ENCODE results near the gene RUNX2.
"Not testable (repeated sequence)": the region's sequence is repeated elsewhere in the genome, so short reads cannot be mapped to it uniquely, and the experiment has no call there.

RUNX2 gene

GRCh38 chr6:45450132-45450531 lies 122.0 kb downstream of the RUNX2 start:
- in situ Hi-C loops (cut with HindIII; ENCODE audit: low sequenced_read_pairs): no loop called here

GRCh38 chr6:45450831-45451230 lies 122.7 kb downstream of the RUNX2 start:
- in situ Hi-C loops (cut with HindIII; ENCODE audit: low sequenced_read_pairs): no loop called here

GRCh38 chr6:45454008-45454911 lies 126.1 kb downstream of the RUNX2 start:
- in situ Hi-C loops (cut with HindIII; ENCODE audit: low sequenced_read_pairs): no loop called here

- in situ Hi-C loops (cut with HindIII; ENCODE audit: low sequenced_read_pairs): no loop called here
Observed at GRCh38 chr6:45455408-45455807, 127.3 kb downstream of the RUNX2 start.

- in situ Hi-C loops (cut with HindIII; ENCODE audit: low sequenced_read_pairs): no loop called here
Observed at GRCh38 chr6:45457141-45457540, 129.0 kb downstream of the RUNX2 start.

- in situ Hi-C loops (cut with HindIII; ENCODE audit: low sequenced_read_pairs): no loop called here
Observed at GRCh38 chr6:45458672-45459071, 130.5 kb downstream of the RUNX2 start.

GRCh38 chr6:45460166-45460565 lies 132.0 kb downstream of the RUNX2 start:
- in situ Hi-C loops (cut with HindIII; ENCODE audit: low sequenced_read_pairs): no loop called here

GRCh38 chr6:45461486-45461885 lies 133.4 kb downstream of the RUNX2 start:
- in situ Hi-C loops (cut with HindIII; ENCODE audit: low sequenced_read_pairs): no loop called here

- in situ Hi-C loops (cut with HindIII; ENCODE audit: low sequenced_read_pairs): no loop called here
Observed at GRCh38 chr6:45462190-45463134, 134.3 kb downstream of the RUNX2 start.

GRCh38 chr6:45464685-45465084 lies 136.6 kb downstream of the RUNX2 start:
- in situ Hi-C loops (cut with HindIII; ENCODE audit: low sequenced_read_pairs): no loop called here

GRCh38 chr6:45466686-45467085 lies 138.6 kb downstream of the RUNX2 start:
- in situ Hi-C loops (cut with HindIII; ENCODE audit: low sequenced_read_pairs): no loop called here

GRCh38 chr6:45467417-45467816 lies 139.3 kb downstream of the RUNX2 start:
- in situ Hi-C loops (cut with HindIII; ENCODE audit: low sequenced_read_pairs): not testable (repeated sequence)

- in situ Hi-C loops (cut with HindIII; ENCODE audit: low sequenced_read_pairs): no loop called here
Observed at GRCh38 chr6:45467853-45468252, 139.7 kb downstream of the RUNX2 start.

- in situ Hi-C loops (cut with HindIII; ENCODE audit: low sequenced_read_pairs): no loop called here
Observed at GRCh38 chr6:45469663-45470062, 141.5 kb downstream of the RUNX2 start.

GRCh38 chr6:45470131-45470738 lies 142.1 kb downstream of the RUNX2 start:
- in situ Hi-C loops (cut with HindIII; ENCODE audit: low sequenced_read_pairs): no loop called here

- in situ Hi-C loops (cut with HindIII; ENCODE audit: low sequenced_read_pairs): no loop called here
Observed at GRCh38 chr6:45472382-45472781, 144.3 kb downstream of the RUNX2 start.

- in situ Hi-C loops (cut with HindIII; ENCODE audit: low sequenced_read_pairs): no loop called here
Observed at GRCh38 chr6:45473121-45473993, 145.2 kb downstream of the RUNX2 start.

- in situ Hi-C loops (cut with HindIII; ENCODE audit: low sequenced_read_pairs): no loop called here
Observed at GRCh38 chr6:45474376-45474775, 146.2 kb downstream of the RUNX2 start.

- in situ Hi-C loops (cut with HindIII; ENCODE audit: low sequenced_read_pairs): no loop called here
Observed at GRCh38 chr6:45476341-45476740, 148.2 kb downstream of the RUNX2 start.

GRCh38 chr6:45477278-45477677 lies 149.1 kb downstream of the RUNX2 start:
- in situ Hi-C loops (cut with HindIII; ENCODE audit: low sequenced_read_pairs): no loop called here
